CD4-positive, alpha-beta memory T cell (primary cell): ENCODE results near the gene MRPL38. TPM values are rescaled to one million over a fixed set of nuclear protein-coding genes. Genes with fewer than 3 reads are reported as not detected.

Source experiments
- CTCF ChIA-PET: fragments of 350-600 bp; sonication (Branson Sonifier 250); formaldehyde crosslinking; loops from one replicate; lab custom pipeline; 2021; ENCODE audit warnings: inconsistent platforms; ENCODE audit not compliant: partially characterized antibody; lab: Charles Lee
- POLR2A ChIA-PET: fragments of 350-600 bp; sonication (Branson Sonifier 250); formaldehyde crosslinking; loops from one replicate; lab custom pipeline; 2021; ENCODE audit not compliant: partially characterized antibody; lab: Charles Lee
- DNase-seq, 5 donors: peaks; one replicate each; pipeline versions ENCODE4 v3.0.0 to v3.0.0-alpha.2; 2020 to 2022; ENCODE audit warnings: mixed read lengths in 1 of 5
- H3K27ac ChIP-seq: one replicate; pipeline ENCODE4 v1.7.0; 2013; ENCODE audit warnings: low read depth, low read length
- H3K27me3 ChIP-seq: 2 replicates; pipeline ENCODE4 v1.7.0; 2013; ENCODE audit warnings: mild to moderate bottlenecking, low read length, moderate library complexity; ENCODE audit not compliant: insufficient read depth
- H3K36me3 ChIP-seq: 2 replicates; pipeline ENCODE4 v1.7.0; 2013; ENCODE audit warnings: mild to moderate bottlenecking, low read length, moderate library complexity; ENCODE audit not compliant: insufficient read depth
- H3K4me1 ChIP-seq: 2 replicates; pipeline ENCODE4 v1.7.0; 2013; ENCODE audit warnings: mild to moderate bottlenecking, low read length, moderate library complexity; ENCODE audit not compliant: insufficient read depth
- H3K4me3 ChIP-seq, 2 donors: one replicate each; pipeline ENCODE4 v1.7.0; 2013; ENCODE audit warnings: low read length in 2 of 2, mild to moderate bottlenecking in 1 of 2
- H3K9me3 ChIP-seq, 2 donors: one replicate each; pipeline ENCODE4 v1.7.0; 2013; ENCODE audit warnings: low read length in 2 of 2, control low read depth in 1 of 2; ENCODE audit not compliant: control insufficient read depth in 1 of 2
- H3K27ac Mint-ChIP-seq, 7 donors: one replicate each; pipeline ENCODE4 v1.8.0; 2020 to 2021; ENCODE audit warnings: mixed read lengths in 7 of 7, mild to moderate bottlenecking in 6 of 7, inconsistent platforms in 3 of 7, moderate library complexity in 3 of 7
- H3K27me3 Mint-ChIP-seq, 2 donors: one replicate each; pipeline ENCODE4 v1.8.0; 2020 to 2021; ENCODE audit warnings: mixed read lengths in 2 of 2
- H3K36me3 Mint-ChIP-seq, 2 donors: one replicate each; pipeline ENCODE4 v1.8.0; 2020 to 2021; ENCODE audit warnings: mixed read lengths in 2 of 2, inconsistent platforms in 1 of 2, mild to moderate bottlenecking in 1 of 2
- H3K4me1 Mint-ChIP-seq, 4 donors: one replicate each; pipeline ENCODE4 v1.8.0; 2020 to 2021; ENCODE audit warnings: mixed read lengths in 4 of 4, mild to moderate bottlenecking in 1 of 4
- H3K4me3 Mint-ChIP-seq, 8 donors: one replicate each; pipeline ENCODE4 v1.8.0; 2020 to 2021; ENCODE audit warnings: mixed read lengths in 8 of 8, mild to moderate bottlenecking in 7 of 8, moderate library complexity in 6 of 8, inconsistent platforms in 3 of 8
- H3K9me3 Mint-ChIP-seq, 8 donors: one replicate each; pipeline ENCODE4 v1.8.0; 2020 to 2021; ENCODE audit warnings: mixed read lengths in 8 of 8, mild to moderate bottlenecking in 5 of 8, inconsistent platforms in 3 of 8, moderate library complexity in 1 of 8
- intact Hi-C: fragments of 100-400 bp; cut with micrococcal nuclease; formaldehyde crosslinking; loops from one replicate; pipeline ENCODE4 v1.15.1; 2023
- polyA plus RNA-seq, 2 donors: library from polyadenylated mRNA; unstranded; fragments of 300-500 nt; fragmentation: Illumina TruSeq; gene quantifications; one replicate each; pipeline ENCODE4 v1.2.3, GENCODE V29; 2021
- total RNA-seq, 2 experiments: library from RNA; stranded (reverse); gene quantifications; one replicate each; pipeline ENCODE4 v1.2.3, GENCODE V29; 2021

The MRPL38 gene
- total and polyA plus RNA-seq, 4 experiments from 2014 or later, result 59.1 to 142 (median 108) TPM

- H3K9me3 ChIP-seq, result no peaks in the 10 kb centered on the region
- peaks cover 24 to 56% (median 40%) of the 10 kb centered on the region in 4 donors for H3K4me1 Mint-ChIP-seq
- no peaks in the 10 kb centered on the region for H3K9me3 Mint-ChIP-seq
- POLR2A ChIA-PET, result interaction anchor here (0.5 to 16.3 kb wide), 10 partner anchors 8 to 212 kb away, joined by 3 to 563 read pairs (median 5); partner anchors contain the start of genes ACOX1, MRPL38, TEN1 and TRIM65
- intact Hi-C loops, result no loop called here
- peaks cover 58% of the 10 kb centered on the region for H3K4me1 ChIP-seq
- H3K27me3 ChIP-seq, result no peaks in the 10 kb centered on the region
- H3K4me3 ChIP-seq, result peak within 1 kb of the TSS; percentile 61 to 76
- CTCF ChIA-PET, result interaction anchor here (0.8 to 14.1 kb wide), 10 partner anchors 11 to 127 kb away, joined by 3 to 266 read pairs (median 6); partner anchors contain the start of genes GALK1, MRPL38, TRIM65 and UNK
- H3K4me3 Mint-ChIP-seq, result peak within 1 kb of the TSS; percentile 89 to 95 (median 91)
- peak within 1 kb of the TSS; percentile 56 for H3K27ac ChIP-seq
- H3K27ac Mint-ChIP-seq, result peak within 1 kb of the TSS; percentile 88 to 97 (median 94)
- H3K27me3 Mint-ChIP-seq, result no peaks in the 10 kb centered on the region
- no peaks in the 10 kb centered on the region for H3K36me3 ChIP-seq
- peak in 1 of 5 donors; percentile 14 for DNase-seq
- H3K36me3 Mint-ChIP-seq, result peaks cover 0 to 8% of the 10 kb centered on the region in 2 donors
Measured at GRCh38 chr17:75878174-75878998, 26.3 kb downstream of the MRPL38 start, which contains the start of gene TRIM47. TRIM47 (minus strand) TSS chr17:75878581; CDS start chr17:75878548, 33 bp downstream.

- Mint-ChIP-seq H3K36me3 (peaks cover 0 to 8% of the 10 kb centered on the region in 2 donors), H3K4me1 (peaks cover 26 to 62% (median 45%) of the 10 kb centered on the region in 4 donors), H3K9me3 (no peaks in the 10 kb centered on the region), H3K4me3 (peak overlapping the region; percentile 89 to 95 (median 91)), H3K27ac (peak overlapping the region; percentile 88 to 97 (median 94)), H3K27me3 (no peaks in the 10 kb centered on the region)
- Histone ChIP-seq H3K36me3 (no peaks in the 10 kb centered on the region), H3K4me3 (peak overlapping the region; percentile 61 to 76), H3K4me1 (peaks cover 64% of the 10 kb centered on the region), H3K27me3 (no peaks in the 10 kb centered on the region), H3K9me3 (no peaks in the 10 kb centered on the region), H3K27ac (peak overlapping the region; percentile 56)
- peak; percentile 71 to 76 (median 75) for DNase-seq
- CTCF ChIA-PET, result interaction anchor here (0.6 to 14.1 kb wide), 14 partner anchors 10 to 210 kb away, joined by 3 to 266 read pairs (median 4); partner anchors contain the start of genes GALK1, MRPL38, TRIM65 and UNK
- POLR2A ChIA-PET, result interaction anchor here (0.5 to 16.3 kb wide), 13 partner anchors 8 to 682 kb away, joined by 3 to 563 read pairs (median 4); partner anchors contain the start of genes MRPL38, TRIM65, UNC13D and UNK
- intact Hi-C loops, result no loop called here
Measured at GRCh38 chr17:75877752-75878173, 26.9 kb downstream of the MRPL38 start.

- peak in 2 of 5 donors; percentile 21 to 26 for DNase-seq
- H3K4me3 Mint-ChIP-seq, result peak overlapping the region; percentile 89 to 95 (median 91)
- H3K4me1 Mint-ChIP-seq, result peaks cover 31 to 63% (median 47%) of the 10 kb centered on the region in 4 donors
- no peaks in the 10 kb centered on the region for H3K27me3 Mint-ChIP-seq
- peak overlapping the region; percentile 56 for H3K27ac ChIP-seq
- ChIA-PET POLR2A (interaction anchor here (0.8 to 16.3 kb wide), 9 partner anchors 9 to 681 kb away, joined by 3 to 563 read pairs (median 19); partner anchors contain the start of genes MRPL38, TRIM65, UNC13D and UNK), CTCF (interaction anchor here (0.6 to 14.1 kb wide), 14 partner anchors 10 to 209 kb away, joined by 3 to 266 read pairs (median 4); partner anchors contain the start of genes GALK1, MRPL38, TRIM65 and UNK)
- no peaks in the 10 kb centered on the region for H3K27me3 ChIP-seq
- H3K9me3 Mint-ChIP-seq, result no peaks in the 10 kb centered on the region
- H3K36me3 ChIP-seq, result no peaks in the 10 kb centered on the region
- peaks cover 64% of the 10 kb centered on the region for H3K4me1 ChIP-seq
- H3K27ac Mint-ChIP-seq, result peak overlapping the region; percentile 91 to 97 (median 94)
- no peaks in the 10 kb centered on the region for H3K9me3 ChIP-seq
- intact Hi-C loops, result loop anchor here (1.0 kb wide), 4 partner anchors 19 to 34 kb away; partner anchors contain the start of genes MRPL38, TRIM65 and WBP2
- peaks cover 0 to 8% of the 10 kb centered on the region in 2 donors for H3K36me3 Mint-ChIP-seq
- peak overlapping the region; percentile 61 to 76 for H3K4me3 ChIP-seq
Measured at GRCh38 chr17:75876938-75877751, 27.5 kb downstream of the MRPL38 start.

GRCh38 chr17:75876190-75876937 is 28.3 kb downstream of the MRPL38 start:
- Histone ChIP-seq H3K36me3 (no peaks in the 10 kb centered on the region), H3K4me1 (peaks cover 58% of the 10 kb centered on the region), H3K27me3 (no peaks in the 10 kb centered on the region), H3K27ac (peak overlapping the region; percentile 56), H3K4me3 (peak overlapping the region; percentile 61 to 76), H3K9me3 (no peaks in the 10 kb centered on the region)
- ChIA-PET POLR2A (interaction anchor here (0.8 to 16.3 kb wide), 16 partner anchors 9 to 859 kb away, joined by 3 to 563 read pairs (median 5); partner anchors contain the start of genes ACOX1, MRPL38, TEN1 and TRIM65), CTCF (interaction anchor here (0.8 to 14.1 kb wide), 16 partner anchors 9 to 208 kb away, joined by 3 to 266 read pairs (median 5); partner anchors contain the start of genes GALK1, TRIM65, UNC13D and UNK)
- Mint-ChIP-seq H3K27ac (peak overlapping the region; percentile 87 to 97 (median 93)), H3K36me3 (peaks cover 0 to 8% of the 10 kb centered on the region in 2 donors), H3K4me1 (peaks cover 28 to 56% (median 40%) of the 10 kb centered on the region in 4 donors), H3K27me3 (no peaks in the 10 kb centered on the region), H3K9me3 (no peaks in the 10 kb centered on the region), H3K4me3 (peak overlapping the region; percentile 89 to 95 (median 91))
- peak; percentile 75 to 91 (median 78) for DNase-seq
- intact Hi-C loops, result loop anchor here (1.0 kb wide), 4 partner anchors 20 to 33 kb away; partner anchors contain the start of genes MRPL38, TRIM65 and WBP2

- Histone ChIP-seq H3K4me1 (peaks cover 57% of the 10 kb centered on the region), H3K4me3 (peak overlapping the region in 1 of 2 donors; percentile 61), H3K27me3 (no peaks in the 10 kb centered on the region), H3K9me3 (no peaks in the 10 kb centered on the region), H3K27ac (peak overlapping the region; percentile 56), H3K36me3 (no peaks in the 10 kb centered on the region)
- Mint-ChIP-seq H3K9me3 (no peaks in the 10 kb centered on the region), H3K4me3 (peak overlapping the region; percentile 89 to 95 (median 91)), H3K4me1 (peaks cover 28 to 55% (median 40%) of the 10 kb centered on the region in 4 donors), H3K27ac (peak overlapping the region; percentile 87 to 97 (median 93)), H3K27me3 (no peaks in the 10 kb centered on the region), H3K36me3 (peaks cover 0 to 8% of the 10 kb centered on the region in 2 donors)
- no peak for DNase-seq
- ChIA-PET CTCF (interaction anchor here (0.8 to 14.1 kb wide), 11 partner anchors 9 to 112 kb away, joined by 3 to 266 read pairs (median 5); partner anchors contain the start of genes TRIM65, UNC13D, UNK and WBP2), POLR2A (interaction anchor here (0.8 to 16.3 kb wide), 17 partner anchors 9 to 859 kb away, joined by 3 to 563 read pairs (median 5); partner anchors contain the start of genes ACOX1, MRPL38, TEN1 and TRIM65)
- intact Hi-C loops, result loop anchor here (1.0 kb wide), 4 partner anchors 20 to 33 kb away; partner anchors contain the start of genes MRPL38, TRIM65 and WBP2
Measured at GRCh38 chr17:75875940-75876189, 28.8 kb downstream of the MRPL38 start.
